ENCODE results near the gene RC3H1.
A peak's percentile ranks its signal among the peaks of the same experiment; 100 is the strongest.

RC3H1 gene

GRCh38 chr1:173894189-173894588 lies 128.0 kb downstream of the RC3H1 start:
- no peaks in the 10 kb centered on the region for H3K4me1 Mint-ChIP-seq
- H3K27ac Mint-ChIP-seq: no peak overlapping the region
- DNase-seq: no peak
- no peak for TF ChIP-seq CTCF (IDR thresholded peaks at IDR 0.05)
- no peaks in the 10 kb centered on the region for H3K9me3 Mint-ChIP-seq
- no peaks in the 10 kb centered on the region for H3K27me3 Mint-ChIP-seq (ENCODE audit: low read depth, poor library complexity)
- H3K4me3 Mint-ChIP-seq: no peak overlapping the region
- H3K36me3 Mint-ChIP-seq (ENCODE audit: low read depth): peaks cover 4% of the 10 kb centered on the region

- no peaks in the 10 kb centered on the region for H3K27me3 Mint-ChIP-seq (ENCODE audit: low read depth, poor library complexity)
- no peak for DNase-seq
- H3K27ac Mint-ChIP-seq: no peak overlapping the region
- no peaks in the 10 kb centered on the region for H3K4me1 Mint-ChIP-seq
- H3K36me3 Mint-ChIP-seq (ENCODE audit: low read depth): peaks cover 4% of the 10 kb centered on the region
- no peak overlapping the region for H3K4me3 Mint-ChIP-seq
- TF ChIP-seq CTCF (IDR thresholded peaks at IDR 0.05): no peak
- H3K9me3 Mint-ChIP-seq: no peaks in the 10 kb centered on the region
Observed at GRCh38 chr1:173893611-173894010, 128.5 kb downstream of the RC3H1 start.

GRCh38 chr1:173889885-173890284 lies 132.3 kb downstream of the RC3H1 start:
- peaks cover 23% of the 10 kb centered on the region for H3K36me3 Mint-ChIP-seq (ENCODE audit: low read depth)
- no peak for TF ChIP-seq CTCF (IDR thresholded peaks at IDR 0.05)
- no peaks in the 10 kb centered on the region for H3K9me3 Mint-ChIP-seq
- no peak for DNase-seq
- H3K4me1 Mint-ChIP-seq: no peaks in the 10 kb centered on the region
- no peak overlapping the region for H3K4me3 Mint-ChIP-seq
- H3K27ac Mint-ChIP-seq: peak overlapping the region; percentile 50
- H3K27me3 Mint-ChIP-seq (ENCODE audit: low read depth, poor library complexity): no peaks in the 10 kb centered on the region

- Mint-ChIP-seq H3K4me1 (no peaks in the 10 kb centered on the region), H3K36me3 (ENCODE audit: low read depth) (peaks cover 19% of the 10 kb centered on the region), H3K27me3 (ENCODE audit: low read depth, poor library complexity) (no peaks in the 10 kb centered on the region), H3K27ac (no peak overlapping the region), H3K9me3 (no peaks in the 10 kb centered on the region), H3K4me3 (no peak overlapping the region)
- TF ChIP-seq CTCF (IDR thresholded peaks at IDR 0.05): no peak
- DNase-seq: no peak
Observed at GRCh38 chr1:173888749-173889148, 133.4 kb downstream of the RC3H1 start.

- Mint-ChIP-seq H3K4me1 (no peaks in the 10 kb centered on the region), H3K27me3 (ENCODE audit: low read depth, poor library complexity) (no peaks in the 10 kb centered on the region), H3K4me3 (no peak overlapping the region), H3K9me3 (no peaks in the 10 kb centered on the region), H3K27ac (no peak overlapping the region), H3K36me3 (ENCODE audit: low read depth) (peaks cover 18% of the 10 kb centered on the region)
- DNase-seq: no peak
- no peak for TF ChIP-seq CTCF (IDR thresholded peaks at IDR 0.05)
Observed at GRCh38 chr1:173887627-173888026, 134.5 kb downstream of the RC3H1 start.

GRCh38 chr1:173886746-173887611 lies 135.2 kb downstream of the RC3H1 start:
- Mint-ChIP-seq H3K36me3 (ENCODE audit: low read depth) (peaks cover 18% of the 10 kb centered on the region), H3K27me3 (ENCODE audit: low read depth, poor library complexity) (no peaks in the 10 kb centered on the region)

More at GRCh38 chr1:173886746-173887611, 135.2 kb downstream of the RC3H1 start:
- H3K4me3 Mint-ChIP-seq: no peak overlapping the region
- DNase-seq: no peak
- H3K4me1 Mint-ChIP-seq: no peaks in the 10 kb centered on the region
- no peak for TF ChIP-seq CTCF (IDR thresholded peaks at IDR 0.05)
- no peak overlapping the region for H3K27ac Mint-ChIP-seq
- no peaks in the 10 kb centered on the region for H3K9me3 Mint-ChIP-seq

Measured in nephron progenitor cell (in vitro differentiated cells).